K562 (cell line): ENCODE data around the gene KRT14. TPM values are rescaled to one million over a fixed set of nuclear protein-coding genes. Genes with fewer than 3 reads are reported as not detected.

Experiments
- ATAC-seq: fragments of 200-7000 bp; cut with Tn5 transposase; 3 replicates; pipeline ENCODE4 v1.9.1; 2020; ENCODE audit warnings: moderate library complexity
- BruUV-seq: library from RNA; stranded (reverse); fragments of 400-500 nt; replicated peaks from 2 replicates; lab custom pipeline; 2021; lab: Mats Ljungman, UMichigan
- CTCF ChIA-PET: fragments of 300-600 bp; formaldehyde crosslinking; extraction: SDS; loops from one replicate; lab custom pipeline; 2021; ENCODE audit warnings: low intra/inter-chr PET ratio; lab: Yijun Ruan, JAX
- POLR2A ChIA-PET: fragments of 300-600, 350-650 bp; sonication (Branson Sonifier 250); formaldehyde crosslinking; extraction: SDS; loops from one replicate; lab custom pipeline; 2021; ENCODE audit warnings: antibody characterized with exemption, inconsistent platforms; lab: Yijun Ruan, JAX
- DNase-seq, 4 experiments: peaks; one replicate each; pipeline versions ENCODE4 v3.0.0 to v3.0.0-alpha.2; 2011 to 2018; ENCODE audit warnings: low spot score in 3 of 4, mixed read lengths in 3 of 4; ENCODE audit errors: extremely low read depth in 1 of 4
- FAIRE-seq: peaks from 2 replicates; lab custom pipeline; 2011; peaks lifted over from hg19 to GRCh38; lab: Jason Lieb, UNC
- H2AFZ ChIP-seq: 2 replicates; pipeline ENCODE4 v1.6.0; 2011; ENCODE audit warnings: low read depth, low read length, control low read depth, inconsistent platforms
- H3K27ac ChIP-seq: fragments of 200-600 bp; 3 replicates; pipeline ENCODE4 v1.8.0; 2011; ENCODE audit warnings: low read depth, mild to moderate bottlenecking, control low read depth, inconsistent platforms, low read length, moderate library complexity, mixed read lengths; ENCODE audit errors: extremely low read depth
- H3K27me3 ChIP-seq, 2 experiments: fragments of 300-600 bp in 1 of 2; 2 replicates in 1 of 2; 3 replicates in 1 of 2; pipeline versions ENCODE4 v1.6.0 to v1.8.0; 2011; ENCODE audit warnings: inconsistent platforms in 2 of 2, low read length in 2 of 2, mild to moderate bottlenecking in 1 of 2, mixed read lengths in 1 of 2, moderate library complexity in 1 of 2; ENCODE audit not compliant: control insufficient read depth in 2 of 2, insufficient read depth in 2 of 2
- H3K36me3 ChIP-seq: fragments of 300-600 bp; 3 replicates; pipeline ENCODE4 v1.8.0; 2011; ENCODE audit warnings: mild to moderate bottlenecking, low read length, inconsistent platforms; ENCODE audit not compliant: control insufficient read depth, insufficient read depth
- H3K4me1 ChIP-seq, 2 experiments: fragments of 200-600 bp in 1 of 2; replicated peaks in 1 of 2; 2 replicates in 1 of 2; 3 replicates in 1 of 2; pipeline versions ENCODE4 v1.5.1 to v1.8.0; 2011; ENCODE audit warnings: inconsistent platforms in 2 of 2, low read length in 2 of 2, mild to moderate bottlenecking in 1 of 2, mixed read lengths in 1 of 2, moderate library complexity in 1 of 2; ENCODE audit not compliant: control insufficient read depth in 2 of 2, insufficient read depth in 2 of 2
- H3K4me2 ChIP-seq: 2 replicates; pipeline ENCODE4 v1.6.1; 2011; ENCODE audit warnings: low read length, control low read depth, inconsistent platforms, mixed read lengths; ENCODE audit not compliant: insufficient read depth
- H3K4me3 ChIP-seq: fragments of 200-600 bp; sonication (generic), shearing (Covaris generic); 2 replicates; pipeline ENCODE4 v1.5.1; 2016; ENCODE audit warnings: control low read depth, inconsistent platforms
- H3K79me2 ChIP-seq: fragments of 200-600 bp; 3 replicates; pipeline ENCODE4 v1.8.0; 2011; ENCODE audit warnings: low read length, inconsistent platforms; ENCODE audit not compliant: control insufficient read depth, insufficient read depth
- H3K9ac ChIP-seq, 2 experiments: 2 replicates each; pipeline versions ENCODE4 v1.6.0 to v1.6.1; 2011; ENCODE audit warnings: low read depth in 2 of 2, low read length in 2 of 2, control low read depth in 1 of 2, inconsistent platforms in 1 of 2, mild to moderate bottlenecking in 1 of 2, mixed read lengths in 1 of 2; ENCODE audit not compliant: insufficient read depth in 1 of 2
- H3K9me1 ChIP-seq: one replicate; pipeline ENCODE4 v1.6.0; 2011; ENCODE audit warnings: inconsistent platforms, mild to moderate bottlenecking, low read length, moderate library complexity; ENCODE audit not compliant: control insufficient read depth, insufficient read depth
- H3K9me3 ChIP-seq: replicated peaks from 2 replicates; pipeline ENCODE4 v1.5.1; 2011; ENCODE audit warnings: low read depth, low read length, inconsistent platforms; ENCODE audit not compliant: control insufficient read depth, insufficient read depth
- H4K20me1 ChIP-seq: replicated peaks from 2 replicates; pipeline ENCODE4 v1.6.1; 2011; ENCODE audit warnings: low read length, inconsistent platforms, mixed read lengths; ENCODE audit not compliant: control insufficient read depth, insufficient read depth
- NCOA2 ChIP-seq, 2 experiments: fragments of 450-650 bp; IDR thresholded peaks; 2 replicates each; pipeline ENCODE4 v1.6.1; 2018; ENCODE audit warnings: mild to moderate bottlenecking in 2 of 2, moderate library complexity in 1 of 2; ENCODE audit not compliant: partially characterized antibody in 2 of 2
- NCOR1 ChIP-seq: fragments of 450-650 bp; IDR thresholded peaks from 2 replicates; pipeline ENCODE4 v1.6.1; 2016; ENCODE audit warnings: mild to moderate bottlenecking, moderate library complexity
- SMARCA4 ChIP-seq: fragments of 450-650 bp; IDR thresholded peaks from 2 replicates; pipeline ENCODE4 v1.6.1; 2016
- TBL1XR1 ChIP-seq, 2 experiments: IDR thresholded peaks; 2 replicates each; pipeline ENCODE4 v1.6.1; 2012; ENCODE audit warnings: improper control_type of control experiment in 2 of 2, low read length in 2 of 2, mild to moderate bottlenecking in 1 of 2
- TGIF2 ChIP-seq: sonication (generic); formaldehyde crosslinking; IDR thresholded peaks from 2 replicates; pipeline ENCODE4 v1.8.1; 2022; ENCODE audit warnings: mild to moderate bottlenecking, missing genetic modification reagents, moderate library complexity
- ZNF133 ChIP-seq: fragments of 250-450 bp; sonication (Bioruptor Pico); IDR thresholded peaks from 2 replicates; pipeline ENCODE4 v1.4.0; 2020; ENCODE audit warnings: mild to moderate bottlenecking
- ZNF551 ChIP-seq: fragments of 250-450 bp; sonication (Bioruptor Pico); IDR thresholded peaks from 2 replicates; pipeline ENCODE4 v1.5.0; 2021; ENCODE audit warnings: mild to moderate bottlenecking, moderate library complexity
- WGBS: fragments of 100-300 bp; shearing (Covaris generic); methylation state at CpG from one replicate; pipeline ENCODE4 v1.1.6; 2016; ENCODE audit warnings: low coverage, mixed read lengths; ENCODE audit not compliant: insufficient coverage; ENCODE audit errors: missing lambda C conversion rate; 5-methylcytosine and 5-hydroxymethylcytosine counted together
- in situ Hi-C: fragments of 300-500 bp; cut with MboI; formaldehyde crosslinking; loops from 4 replicates; pipeline ENCODE4 v1.15.0; 2018; ENCODE audit warnings: inconsistent platforms, mixed read lengths
- intact Hi-C: fragments of 100-400 bp; cut with micrococcal nuclease; formaldehyde crosslinking; loops from 2 replicates; pipeline ENCODE4 v1.14.2; 2022
- polyA plus RNA-seq, 8 experiments: library from polyadenylated mRNA; depleted of rRNA in 4 of 8; stranded (reverse) in 5 of 8; unstranded in 3 of 8; fragments of >200 nt; fragmentation: Nextera tagmentation in 2 of 8; fragmentation: Illumina TruSeq in 1 of 8; extraction: Ambion mirVana in 2 of 8; extraction: Trizol in 1 of 8; gene quantifications; 2 replicates each; pipeline versions ENCODE4 v1.2.1 to v1.2.3, GENCODE V29; 2011 to 2014; ENCODE audit warnings: inconsistent platforms in 1 of 8, missing spikeins in 1 of 8
- total RNA-seq, 7 experiments: library from RNA; depleted of rRNA in 6 of 7; stranded (reverse); fragments of >200 nt in 6 of 7; fragmentation: Illumina TruSeq in 2 of 7; extraction: Trizol in 2 of 7; gene quantifications; 2 replicates each; pipeline versions ENCODE4 v1.2.1 to v1.2.3, GENCODE V29; 2011 to 2021; ENCODE audit warnings: low replicate concordance in 1 of 7
- TF ChIP-seq, protein P1 (sequence below): sonication (generic); formaldehyde crosslinking; IDR thresholded peaks from 2 replicates; pipeline ENCODE4 v1.8.0; 2023; ENCODE audit warnings: missing genetic modification reagents, mild to moderate bottlenecking, borderline replicate concordance

Gene KRT14
- total and polyA plus RNA-seq, 9 of the 15 experiments (the other 6 are each of a cell fraction or from before 2014, with no cell fraction given): 0.22 TPM; not detected in 8

GRCh38 chr17:41614098-41614497, 27.4 kb upstream of the KRT14 start:
- intact Hi-C loops: no loop called here
- no peaks in the 10 kb centered on the region for H3K9me3 ChIP-seq
- no peak overlapping the region for H3K9ac ChIP-seq
- H3K36me3 ChIP-seq: no peaks in the 10 kb centered on the region
- H3K4me3 ChIP-seq: no peak overlapping the region
- ATAC-seq (no peak), DNase-seq (no peak), FAIRE-seq (no peak)
- 0% methylated on average over 3 of the region's 5 CpGs for WGBS
- H4K20me1 ChIP-seq: 0 out of 2 replicates have a peak, but pooled peaks cover 2% of the 10 kb centered on the region
- no peaks in the 10 kb centered on the region for H3K79me2 ChIP-seq
- BruUV-seq: no TSS peak
- H3K27me3 ChIP-seq: peaks cover 10 to 50% of the 10 kb centered on the region in 2 experiments
- in situ Hi-C loops: no loop called here
- no peak overlapping the region for H2AFZ ChIP-seq
- H3K4me2 ChIP-seq: no peak overlapping the region
- H3K9me1 ChIP-seq: no peaks in the 10 kb centered on the region
- POLR2A ChIA-PET: no interaction called here
- TF ChIP-seq ZNF133 (CRISPR knock-in tag) (no peak), NCOA2 (IDR thresholded peaks at IDR 0.05; ENCODE audit: partially characterized antibody in 2 of 2) (no peak), ZNF551 (CRISPR knock-in tag) (no peak), NCOR1 (no peak), TGIF2 (CRISPR knock-in tag) (no peak), SMARCA4 (no peak), TBL1XR1 (IDR thresholded peaks at IDR 0.05; ENCODE audit: low read length in 2 of 2) (no peak)
- TF ChIP-seq, protein P1, sequence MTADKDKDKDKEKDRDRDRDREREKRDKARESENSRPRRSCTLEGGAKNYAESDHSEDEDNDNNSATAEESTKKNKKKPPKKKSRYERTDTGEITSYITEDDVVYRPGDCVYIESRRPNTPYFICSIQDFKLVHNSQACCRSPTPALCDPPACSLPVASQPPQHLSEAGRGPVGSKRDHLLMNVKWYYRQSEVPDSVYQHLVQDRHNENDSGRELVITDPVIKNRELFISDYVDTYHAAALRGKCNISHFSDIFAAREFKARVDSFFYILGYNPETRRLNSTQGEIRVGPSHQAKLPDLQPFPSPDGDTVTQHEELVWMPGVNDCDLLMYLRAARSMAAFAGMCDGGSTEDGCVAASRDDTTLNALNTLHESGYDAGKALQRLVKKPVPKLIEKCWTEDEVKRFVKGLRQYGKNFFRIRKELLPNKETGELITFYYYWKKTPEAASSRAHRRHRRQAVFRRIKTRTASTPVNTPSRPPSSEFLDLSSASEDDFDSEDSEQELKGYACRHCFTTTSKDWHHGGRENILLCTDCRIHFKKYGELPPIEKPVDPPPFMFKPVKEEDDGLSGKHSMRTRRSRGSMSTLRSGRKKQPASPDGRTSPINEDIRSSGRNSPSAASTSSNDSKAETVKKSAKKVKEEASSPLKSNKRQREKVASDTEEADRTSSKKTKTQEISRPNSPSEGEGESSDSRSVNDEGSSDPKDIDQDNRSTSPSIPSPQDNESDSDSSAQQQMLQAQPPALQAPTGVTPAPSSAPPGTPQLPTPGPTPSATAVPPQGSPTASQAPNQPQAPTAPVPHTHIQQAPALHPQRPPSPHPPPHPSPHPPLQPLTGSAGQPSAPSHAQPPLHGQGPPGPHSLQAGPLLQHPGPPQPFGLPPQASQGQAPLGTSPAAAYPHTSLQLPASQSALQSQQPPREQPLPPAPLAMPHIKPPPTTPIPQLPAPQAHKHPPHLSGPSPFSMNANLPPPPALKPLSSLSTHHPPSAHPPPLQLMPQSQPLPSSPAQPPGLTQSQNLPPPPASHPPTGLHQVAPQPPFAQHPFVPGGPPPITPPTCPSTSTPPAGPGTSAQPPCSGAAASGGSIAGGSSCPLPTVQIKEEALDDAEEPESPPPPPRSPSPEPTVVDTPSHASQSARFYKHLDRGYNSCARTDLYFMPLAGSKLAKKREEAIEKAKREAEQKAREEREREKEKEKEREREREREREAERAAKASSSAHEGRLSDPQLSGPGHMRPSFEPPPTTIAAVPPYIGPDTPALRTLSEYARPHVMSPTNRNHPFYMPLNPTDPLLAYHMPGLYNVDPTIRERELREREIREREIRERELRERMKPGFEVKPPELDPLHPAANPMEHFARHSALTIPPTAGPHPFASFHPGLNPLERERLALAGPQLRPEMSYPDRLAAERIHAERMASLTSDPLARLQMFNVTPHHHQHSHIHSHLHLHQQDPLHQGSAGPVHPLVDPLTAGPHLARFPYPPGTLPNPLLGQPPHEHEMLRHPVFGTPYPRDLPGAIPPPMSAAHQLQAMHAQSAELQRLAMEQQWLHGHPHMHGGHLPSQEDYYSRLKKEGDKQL (CRISPR knock-in tag): no peak
- CTCF ChIA-PET: no interaction called here
- H3K4me1 ChIP-seq: no peaks in the 10 kb centered on the region; a peak in 1 of 5 replicates
- H3K27ac ChIP-seq: no peak overlapping the region
